GM19238 (cell line): ENCODE measurements around the gene NFYC.

Experiments
- DNase-seq: peaks from one replicate; pipeline ENCODE4 v3.0.0; 2011; ENCODE audit warnings: low spot score; ENCODE audit not compliant: insufficient read length

Gene NFYC

DNA sequence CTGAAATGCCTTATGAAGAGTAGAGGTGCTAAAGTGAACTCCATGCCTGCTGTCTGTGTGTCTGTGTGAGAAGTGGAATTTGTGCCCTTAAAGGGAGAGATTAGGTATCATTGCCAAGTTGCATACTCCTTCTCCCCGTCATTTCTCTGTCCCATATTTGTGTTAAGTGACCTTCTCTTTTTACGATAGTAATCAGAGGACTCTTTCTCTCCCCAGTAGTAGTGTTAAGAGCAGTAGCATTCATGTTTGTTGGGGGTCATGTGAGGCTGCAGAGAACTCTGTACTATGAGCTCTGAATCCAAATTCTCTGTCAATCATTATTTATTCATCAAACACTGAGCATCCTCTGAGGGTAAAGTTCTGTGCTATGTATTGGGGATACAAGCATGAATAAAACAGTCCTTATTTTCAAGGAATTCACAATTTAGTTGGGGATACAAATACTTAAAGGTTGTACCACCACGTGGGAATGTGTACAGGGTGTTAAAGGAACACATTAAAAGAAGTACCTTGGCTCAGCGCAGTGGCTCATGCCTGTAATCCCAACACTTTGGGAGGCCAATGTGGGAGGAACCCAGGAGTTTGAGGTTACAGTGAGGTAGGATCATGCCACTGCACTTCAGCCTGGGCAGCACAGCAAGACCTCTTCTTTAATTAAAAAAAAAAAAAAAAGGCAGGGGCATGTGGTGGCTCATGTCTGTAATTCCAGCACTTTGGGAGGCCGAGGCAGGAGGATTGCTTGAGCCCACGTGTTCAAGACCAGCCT, 67.3 kb downstream of the NFYC start:
- DNase-seq = no peak

DNA sequence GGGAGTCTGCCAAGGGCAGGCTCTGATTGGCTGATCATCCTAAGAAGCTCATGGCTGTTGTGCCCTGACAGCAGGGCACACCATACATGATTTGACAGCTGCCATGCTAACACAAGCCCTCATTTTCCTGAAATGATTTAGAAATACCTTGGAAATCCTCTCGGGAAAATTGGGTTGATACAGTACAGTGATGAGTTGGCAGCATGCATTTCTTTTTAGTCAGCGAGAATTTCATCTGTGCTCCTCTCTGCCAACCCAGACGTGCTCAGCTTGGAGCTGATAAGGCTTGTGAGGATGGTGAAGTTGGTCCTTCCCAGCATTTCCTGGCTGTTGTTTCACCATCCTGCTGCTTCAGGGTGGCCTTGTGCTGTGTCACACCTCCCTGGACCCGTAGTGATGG, 69.5 kb downstream of the NFYC start:
- DNase-seq = no peak

DNA sequence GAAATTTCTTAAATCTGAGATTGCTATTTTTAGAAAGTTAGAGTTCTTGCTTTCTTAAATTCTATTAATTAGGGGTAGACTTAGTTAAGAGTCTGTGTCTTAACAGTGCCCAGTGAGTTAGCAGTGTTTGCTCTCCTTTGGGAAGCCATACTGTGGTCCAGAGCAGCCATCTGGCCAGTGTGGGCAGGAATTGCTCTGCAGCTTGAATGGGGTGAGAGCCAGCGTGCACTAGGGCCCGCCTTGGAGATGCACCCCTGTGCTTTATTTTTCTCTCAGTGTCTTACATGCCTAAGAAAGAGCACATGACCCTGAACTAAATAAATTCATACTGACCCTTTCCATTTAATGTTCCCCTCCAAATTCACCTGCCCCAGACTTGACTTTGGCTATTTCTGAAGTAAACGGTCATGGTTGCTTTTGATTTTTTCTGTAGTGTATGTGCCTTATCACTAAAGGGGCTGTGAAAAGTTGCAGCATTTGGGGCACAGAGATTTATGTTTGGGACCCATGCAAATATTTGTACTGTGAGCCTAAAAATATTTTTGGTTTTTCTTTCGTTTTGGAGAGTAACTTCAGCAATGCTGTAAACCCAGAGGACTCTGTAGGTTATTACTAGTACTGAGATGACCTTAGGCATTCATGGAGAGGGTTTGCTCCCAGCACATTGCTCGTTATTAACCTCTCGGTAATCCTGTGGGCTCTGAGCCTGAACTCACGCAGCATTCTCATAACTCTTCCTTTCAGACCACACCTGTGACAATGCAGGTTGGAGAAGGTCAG, 70.8 kb downstream of the NFYC start:
- no peak for DNase-seq

DNA sequence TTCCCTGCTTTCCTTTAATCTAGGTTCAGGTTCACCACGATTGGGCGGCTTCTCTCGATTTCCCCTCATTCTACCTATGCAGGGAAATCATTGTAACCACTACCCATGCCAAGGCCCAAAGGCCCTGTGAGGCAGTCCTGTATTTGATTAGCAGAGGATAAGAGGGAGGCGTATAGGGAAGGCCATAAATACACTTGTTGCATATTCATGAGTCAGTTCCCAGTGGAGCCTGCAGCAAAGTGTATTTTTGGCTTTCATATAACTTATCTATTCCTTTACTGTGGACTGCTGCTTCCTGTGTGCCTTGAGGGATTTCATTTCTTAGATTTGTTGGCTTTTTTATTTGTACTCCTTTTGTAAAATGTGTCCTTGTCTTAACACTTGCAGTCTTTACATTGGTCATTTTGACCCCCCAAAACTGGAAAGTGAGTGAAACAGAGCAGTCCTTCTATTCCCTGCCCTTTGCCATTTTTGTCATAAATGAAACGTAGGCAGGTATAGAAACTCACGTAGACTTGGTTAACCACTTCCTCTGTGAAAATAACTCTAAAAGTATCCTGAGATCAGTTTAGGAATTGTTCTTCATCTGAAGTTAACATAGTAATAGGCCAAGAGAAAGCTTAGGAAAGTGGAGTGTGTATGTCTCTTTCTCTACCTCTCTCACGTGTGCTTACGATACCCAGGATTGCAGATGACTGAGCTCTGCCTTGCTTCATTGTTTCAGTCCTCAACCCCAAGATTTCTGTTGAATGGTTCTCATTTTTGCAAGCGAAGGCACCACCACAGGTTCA, 72.4 kb downstream of the NFYC start:
- no peak for DNase-seq

DNA sequence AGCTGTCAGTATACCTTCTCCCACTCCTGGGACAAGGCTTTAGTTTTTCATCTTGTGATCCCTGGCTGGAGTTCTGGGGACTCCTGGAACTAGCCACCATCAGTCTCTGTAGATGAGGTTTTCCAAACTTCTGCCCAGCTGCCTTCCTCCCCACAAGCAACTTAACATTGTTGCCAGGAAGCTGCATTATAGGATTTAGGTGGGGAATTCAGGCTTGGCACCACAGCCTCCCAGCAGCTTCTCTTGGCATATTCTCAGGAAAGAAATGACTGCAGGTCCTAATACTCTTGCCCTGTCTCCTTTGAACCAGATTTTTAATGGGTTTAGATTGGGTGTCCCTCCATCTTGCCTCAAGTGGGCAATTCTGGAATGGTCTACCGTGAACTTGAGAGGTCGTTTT, 73.5 kb downstream of the NFYC start:
- DNase-seq = no peak

DNA sequence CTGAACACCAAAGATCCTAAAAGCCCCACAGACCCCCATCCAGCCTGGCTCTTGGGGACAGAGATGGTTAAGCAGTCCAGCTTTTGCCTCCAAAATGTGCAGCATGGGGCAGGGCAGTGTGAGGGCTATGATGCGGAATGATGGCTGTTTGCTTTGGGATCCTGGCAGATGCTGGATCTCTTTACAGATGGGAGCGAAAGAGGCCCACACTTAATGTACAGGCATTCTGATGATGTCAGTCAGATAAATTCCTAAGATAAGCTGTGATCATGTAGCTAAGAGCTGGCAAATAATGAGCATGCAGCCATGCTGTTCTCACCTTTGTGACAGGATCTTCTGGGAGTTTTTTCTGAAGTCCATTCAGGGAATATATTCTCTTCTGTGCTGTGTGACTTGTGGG, 74.5 kb downstream of the NFYC start:
- no peak for DNase-seq

DNA sequence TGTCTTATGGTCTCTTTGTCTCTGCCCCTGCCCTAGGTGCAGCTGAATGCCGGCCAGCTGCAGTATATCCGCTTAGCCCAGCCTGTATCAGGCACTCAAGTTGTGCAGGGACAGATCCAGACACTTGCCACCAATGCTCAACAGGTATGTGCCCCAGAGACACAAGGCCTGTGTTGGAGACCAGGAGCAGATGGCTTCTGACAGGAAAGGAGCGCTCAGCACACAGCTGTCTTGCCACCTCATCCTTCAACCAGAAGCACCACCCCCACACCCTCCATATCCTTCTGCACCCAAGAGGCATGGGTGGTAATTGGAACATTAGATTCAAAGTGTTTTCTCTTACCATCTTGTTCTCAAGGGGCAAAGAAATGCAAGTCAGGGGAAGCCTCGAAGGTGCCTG, 75.1 kb downstream of the NFYC start:
- no peak for DNase-seq

DNA sequence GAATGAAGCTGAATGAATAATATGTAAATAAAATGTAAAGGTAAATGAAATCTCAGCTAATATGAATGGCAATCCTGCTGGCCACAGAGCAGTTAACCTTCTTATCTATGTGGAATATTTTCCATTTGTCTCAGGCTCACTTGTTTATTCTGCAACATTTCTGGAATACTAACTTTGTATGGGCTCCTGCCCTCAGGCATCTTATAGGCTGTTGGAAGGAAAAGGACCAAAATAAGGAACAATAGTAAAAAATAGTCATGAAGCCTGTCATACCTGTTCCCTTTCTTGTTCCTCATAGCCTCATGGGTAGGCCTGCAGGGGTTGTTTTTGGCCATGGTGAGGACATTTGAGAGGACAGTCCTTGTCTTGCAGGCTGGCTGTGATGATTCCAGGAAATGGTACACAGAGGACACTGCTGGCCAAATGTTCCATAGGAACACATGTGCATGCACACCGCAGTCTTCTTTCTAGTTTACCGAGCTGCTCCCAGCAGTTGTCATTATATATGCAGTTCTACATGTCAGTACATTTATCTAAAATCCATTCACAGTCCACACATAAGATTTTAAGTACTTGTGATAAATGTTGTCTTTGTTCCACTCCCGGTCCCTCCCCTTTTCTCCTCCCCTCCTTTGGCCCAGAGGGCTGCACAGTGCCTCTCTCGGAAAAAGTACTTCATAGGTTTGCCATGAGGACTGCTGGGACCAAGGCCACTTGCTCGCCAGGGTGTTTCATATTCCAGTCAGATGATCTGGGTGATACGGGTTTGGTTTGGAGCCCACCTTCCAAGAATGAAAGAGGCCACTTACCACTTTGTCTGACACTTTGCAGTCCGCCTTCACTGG, 76.9 kb downstream of the NFYC start:
- no peak for DNase-seq

DNA sequence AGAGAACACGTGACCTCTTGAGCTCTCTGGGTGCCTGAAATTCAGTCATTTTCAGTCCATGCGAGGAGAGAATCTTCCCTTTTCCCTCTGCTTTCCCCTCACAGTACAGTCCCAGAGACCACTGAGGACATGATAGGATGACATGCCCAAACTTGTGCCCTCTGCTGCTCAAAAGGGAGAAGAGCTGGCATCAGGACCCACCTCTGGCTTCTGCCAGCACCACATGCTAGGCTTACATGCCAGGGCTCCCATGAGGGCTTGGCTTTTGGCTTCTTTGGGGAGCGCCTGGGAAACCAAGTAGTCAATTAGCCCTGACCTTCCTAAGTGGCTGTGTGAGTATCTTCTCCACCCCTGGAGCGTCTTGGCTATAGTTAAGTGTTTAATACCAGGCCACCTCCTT, 78.3 kb downstream of the NFYC start:
- DNase-seq = no peak

DNA sequence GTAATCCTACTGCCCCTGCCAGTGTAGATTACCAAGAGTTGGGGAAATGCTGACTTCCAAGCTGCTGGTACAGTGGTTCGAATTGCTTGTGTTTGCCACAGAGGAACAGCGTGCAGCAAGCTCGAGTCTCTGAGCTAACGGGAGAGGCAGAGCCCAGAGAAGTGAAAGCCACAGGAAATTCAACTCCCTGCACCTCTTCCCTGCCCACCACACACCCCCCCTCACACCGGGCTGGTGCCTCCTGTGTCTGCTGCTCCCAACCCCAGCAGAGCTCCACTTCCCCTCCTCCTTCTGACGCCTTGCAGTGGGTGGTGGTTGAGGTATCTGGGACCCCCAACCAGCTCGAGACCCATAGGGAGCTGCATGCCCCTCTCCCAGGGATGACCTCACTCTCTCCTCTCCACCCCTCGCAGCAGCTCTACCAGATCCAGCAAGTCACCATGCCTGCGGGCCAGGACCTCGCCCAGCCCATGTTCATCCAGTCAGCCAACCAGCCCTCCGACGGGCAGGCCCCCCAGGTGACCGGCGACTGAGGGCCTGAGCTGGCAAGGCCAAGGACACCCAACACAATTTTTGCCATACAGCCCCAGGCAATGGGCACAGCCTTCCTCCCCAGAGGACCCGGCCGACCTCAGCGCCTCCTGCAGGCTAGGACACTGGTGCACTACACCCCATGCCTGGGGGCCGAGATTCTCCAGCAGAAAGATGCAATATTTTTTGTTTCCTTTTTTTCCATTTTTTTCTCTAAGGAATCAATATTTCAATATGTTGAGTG, 79.0 kb downstream of the NFYC start:
- no peak for DNase-seq

DNA sequence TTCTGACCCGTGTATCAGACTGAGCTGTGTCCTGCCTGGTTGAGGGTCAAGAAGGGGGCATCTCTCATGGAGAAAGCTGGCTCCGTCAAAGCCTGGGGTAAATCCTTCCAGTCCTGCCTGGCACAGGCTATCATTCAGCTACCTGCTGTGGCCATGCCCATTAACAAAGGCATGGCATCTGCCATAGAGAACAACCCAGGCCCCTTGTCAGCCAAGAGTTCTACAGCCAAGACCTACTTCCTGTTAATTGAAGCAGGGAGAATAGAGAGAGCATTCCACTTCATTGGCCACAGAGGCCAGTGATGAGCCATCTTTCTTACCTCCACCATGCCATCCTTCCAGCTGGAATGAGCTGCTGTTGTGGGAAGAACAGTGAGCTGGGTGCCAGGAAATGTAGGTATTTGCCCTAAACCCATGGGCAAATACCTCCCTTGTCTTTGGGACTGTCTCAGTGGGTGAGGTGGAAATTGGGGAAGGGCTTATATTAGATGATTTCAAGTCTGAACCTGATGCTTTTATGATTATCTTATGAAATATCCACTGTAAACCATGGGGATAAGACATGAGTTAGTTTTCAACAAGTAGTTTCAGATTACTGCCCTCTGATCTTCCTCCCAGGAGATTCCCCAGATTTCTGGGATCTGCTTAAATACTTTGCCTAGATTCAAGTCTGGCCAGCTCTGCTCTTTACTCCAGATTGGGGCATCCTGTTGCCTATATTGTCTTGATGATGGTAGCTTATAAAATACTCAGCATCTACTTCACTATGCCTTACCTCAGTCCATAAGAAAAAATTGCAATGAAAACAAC, 80.8 kb downstream of the NFYC start:
- DNase-seq = no peak

DNA sequence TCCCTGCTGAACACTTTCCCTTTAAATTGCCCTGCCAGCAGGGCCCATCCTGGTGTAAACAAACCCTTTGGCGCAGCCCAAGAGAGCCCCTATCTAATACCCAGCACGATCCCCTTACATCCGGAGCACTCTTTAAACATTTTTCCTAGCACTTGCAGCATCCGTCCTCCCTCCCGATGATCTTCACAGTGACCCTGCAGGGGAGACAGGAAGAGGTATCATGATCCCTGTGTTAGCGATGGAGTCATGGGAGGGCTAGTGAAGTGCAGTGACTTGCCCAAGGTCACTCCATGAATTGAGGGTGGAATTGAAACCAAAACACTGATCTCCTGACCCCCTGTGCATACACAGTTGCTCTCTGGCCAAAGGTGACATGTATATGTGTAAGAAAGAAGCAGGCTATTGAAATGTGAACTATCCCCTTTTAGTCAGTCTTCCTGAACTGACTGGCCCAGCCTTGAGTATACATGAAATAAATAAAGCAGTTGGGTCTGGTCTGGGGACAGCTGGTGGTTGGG, 82.3 kb downstream of the NFYC start:
- DNase-seq = no peak

DNA sequence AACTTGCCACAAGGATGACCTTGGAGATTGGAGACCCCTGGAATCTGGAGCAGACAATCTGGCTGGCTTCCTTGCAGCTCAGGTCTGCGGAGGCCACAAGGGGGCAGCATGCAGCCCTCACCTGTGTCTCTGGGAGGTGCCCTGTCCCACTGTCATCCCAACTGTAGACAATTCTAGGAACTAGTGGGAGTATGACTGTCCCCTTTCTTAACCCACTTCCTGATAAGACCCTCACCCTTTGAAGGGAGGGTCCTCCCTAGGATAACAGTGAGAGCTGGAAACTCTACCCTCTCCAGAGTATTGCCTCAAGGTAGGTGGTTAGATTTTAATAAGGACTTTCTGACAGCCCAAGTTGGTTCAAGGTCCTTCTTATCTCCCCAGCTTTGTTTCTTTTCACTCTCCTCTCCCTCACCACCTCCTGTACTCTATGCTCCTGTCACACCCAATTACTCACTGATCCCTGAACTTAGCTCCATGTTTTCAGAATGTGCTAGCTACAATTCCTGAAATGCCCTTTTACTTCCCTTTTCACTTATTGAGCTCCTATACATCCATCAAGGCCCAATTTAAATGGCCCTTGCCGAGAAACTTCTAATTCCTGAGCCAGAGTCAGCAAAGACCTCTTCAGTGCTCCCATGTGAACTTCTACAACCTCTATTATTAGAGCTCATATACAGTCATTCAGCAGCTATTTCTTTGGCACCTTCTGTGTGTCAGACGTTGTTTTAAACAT, 82.9 kb downstream of the NFYC start:
- DNase-seq = no peak

DNA sequence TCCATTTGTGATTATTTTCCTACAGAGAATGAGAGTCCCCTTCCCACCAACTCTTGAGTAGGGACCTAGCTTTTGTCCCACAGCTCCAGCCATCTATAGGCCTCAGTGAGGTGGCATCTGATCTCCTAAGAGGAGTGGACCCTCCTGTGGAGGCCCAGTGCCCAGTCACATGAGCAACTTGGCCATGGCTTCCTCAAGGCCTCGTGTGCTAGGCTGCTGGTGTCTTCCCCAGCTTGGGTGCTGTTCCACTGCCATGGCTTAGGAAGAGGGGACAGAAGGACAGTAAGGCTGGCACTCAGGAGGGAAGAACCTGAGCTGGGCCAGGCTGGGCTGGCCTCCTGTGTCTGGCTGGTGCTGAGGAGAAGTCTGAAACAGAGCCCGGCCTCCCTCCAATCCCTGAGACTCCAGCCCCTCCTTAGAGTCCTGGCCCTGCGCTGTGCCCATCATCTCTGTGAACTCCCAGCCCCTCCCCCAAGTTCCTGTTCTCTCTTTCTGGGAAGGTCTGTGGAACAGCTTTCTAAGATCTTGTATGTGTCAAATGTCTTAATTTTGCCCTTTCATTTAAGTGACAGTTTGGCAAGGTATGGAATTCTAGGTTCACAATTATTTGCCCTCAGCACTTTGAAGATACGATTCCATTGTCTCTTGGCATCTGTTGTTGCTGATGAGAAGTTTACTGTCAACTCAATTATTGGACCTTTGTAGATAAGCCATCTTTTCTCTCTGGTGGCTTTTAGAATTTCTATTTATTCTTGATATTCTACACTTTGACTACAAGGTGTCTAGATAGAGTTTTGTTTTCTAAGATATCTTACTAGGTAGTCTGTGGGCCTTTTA, 85.0 kb downstream of the NFYC start:
- DNase-seq = no peak

DNA sequence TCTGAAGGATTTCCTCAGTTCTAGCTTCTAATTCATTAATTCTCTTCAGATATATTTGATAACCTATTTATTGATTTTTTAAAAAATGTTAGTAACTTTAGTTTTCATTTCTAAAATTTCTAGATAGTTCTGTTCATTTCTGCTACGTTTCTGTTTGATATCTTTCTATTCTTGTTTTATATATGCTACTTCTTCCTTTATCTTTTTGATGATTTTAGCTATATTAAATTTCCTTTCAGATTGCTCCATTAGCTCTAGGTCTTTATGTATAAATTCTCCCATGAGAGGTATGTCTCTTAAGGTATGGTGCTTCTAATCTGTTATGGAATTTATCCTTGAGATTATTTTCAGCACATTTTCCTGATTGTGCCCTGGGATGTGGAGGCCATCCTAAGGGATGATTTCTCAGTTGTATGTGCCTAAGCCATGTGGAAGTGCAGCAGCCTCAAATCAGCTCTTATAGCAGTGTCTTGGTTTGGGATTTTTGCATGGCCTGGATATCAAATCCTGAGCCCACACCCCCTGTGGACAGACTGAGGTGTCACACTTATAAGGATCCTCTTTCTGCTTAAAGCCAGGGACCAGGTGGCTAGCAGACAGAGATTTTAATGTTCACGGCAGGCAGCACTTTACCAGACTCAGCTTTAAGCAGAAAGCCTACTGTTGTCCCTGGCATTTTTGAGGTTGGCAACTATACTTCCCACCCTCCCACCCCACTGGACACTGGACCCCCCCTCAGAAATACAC, 85.9 kb downstream of the NFYC start:
- no peak for DNase-seq

DNA sequence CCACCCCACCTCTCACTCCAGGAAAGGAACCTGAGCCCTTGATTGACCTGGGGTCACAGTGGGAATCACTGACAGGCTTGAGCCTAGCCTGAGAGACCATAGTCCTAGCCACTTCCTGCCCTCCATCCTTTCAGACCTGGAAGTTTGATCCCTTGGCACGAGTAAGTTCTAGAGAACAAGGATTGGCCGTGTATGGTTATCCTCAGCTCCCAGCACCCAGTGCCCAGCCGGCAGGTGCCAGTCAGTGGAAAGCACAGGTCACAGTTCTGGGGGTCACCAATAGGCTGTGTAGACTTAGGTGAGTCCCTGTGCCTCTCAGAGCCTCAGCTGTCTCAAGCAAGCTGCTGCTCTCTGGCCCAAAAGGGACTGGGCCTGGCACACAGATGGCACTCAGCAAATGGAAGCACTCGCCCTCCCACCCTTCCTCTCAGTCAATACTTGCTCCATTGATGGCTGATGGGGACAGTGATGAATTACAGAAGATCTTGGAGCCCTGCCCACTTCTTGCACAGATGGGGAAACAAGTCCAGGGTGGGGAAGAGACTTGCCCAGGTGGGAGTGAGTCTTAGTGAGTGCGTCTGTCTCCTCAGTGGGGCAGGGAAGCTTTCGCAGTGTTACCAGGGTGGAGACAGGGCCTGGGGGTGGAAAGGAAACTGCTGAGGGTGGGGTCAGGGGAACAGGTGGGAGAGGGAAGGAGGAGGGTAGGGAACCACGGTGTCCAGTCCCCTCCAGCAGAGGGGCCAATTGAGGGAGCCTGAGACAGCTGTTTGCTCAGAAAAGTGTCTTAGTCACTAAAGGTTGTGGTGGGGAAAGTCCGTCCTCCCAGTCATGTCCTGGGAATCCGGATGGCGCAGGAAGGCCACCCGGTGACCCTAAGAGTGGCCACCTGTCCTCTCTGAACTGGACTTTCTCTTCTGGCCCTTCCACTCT, 89.4 kb downstream of the NFYC start:
- DNase-seq = no peak
